Measurements from ENCODE around the gene KCNQ2.
A peak's percentile ranks its signal among the peaks of the same experiment; 100 is the strongest.

The KCNQ2 gene

DNA sequence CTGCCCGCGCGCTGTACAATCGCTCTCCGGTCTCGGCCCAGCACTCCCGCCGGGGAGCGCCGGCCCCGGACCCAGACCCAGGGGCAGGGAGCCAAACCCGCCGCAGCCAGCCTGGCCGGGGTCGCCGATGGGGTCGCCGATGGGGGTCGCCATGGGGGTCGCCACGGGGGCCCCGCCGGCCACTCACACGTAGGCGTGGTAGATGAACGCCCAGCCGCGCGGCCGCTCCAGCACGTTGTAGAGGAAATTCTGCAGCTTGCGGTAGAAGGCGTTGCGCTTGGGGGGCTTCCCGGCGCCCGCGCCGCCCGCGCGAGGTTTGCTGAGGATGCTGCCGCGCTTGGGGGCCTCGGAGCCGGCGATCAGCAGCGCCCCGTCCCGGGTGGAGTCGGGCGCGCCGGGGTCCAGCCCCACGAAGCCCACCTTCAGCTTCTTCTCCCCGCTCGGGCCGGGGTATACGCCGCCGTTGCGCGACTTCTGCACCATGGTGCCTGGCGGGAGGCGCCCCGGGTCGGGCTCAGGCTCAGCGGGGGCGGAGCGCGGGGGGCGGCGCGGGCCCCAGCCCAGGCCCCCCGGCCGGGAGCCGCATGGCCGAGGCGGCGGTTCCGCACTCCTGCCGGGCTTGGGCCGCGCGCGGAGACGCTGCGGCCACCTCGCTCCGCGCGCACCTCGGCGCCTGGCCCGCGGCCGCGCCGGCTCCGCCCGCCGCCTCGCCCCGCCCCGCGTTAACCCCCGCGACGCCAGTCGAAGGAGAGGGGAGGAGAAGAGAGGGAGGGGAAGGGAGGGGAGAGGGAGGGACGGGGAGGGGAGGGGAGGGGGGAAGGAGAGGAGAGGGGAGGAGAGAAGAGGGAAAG lies at the start of gene KCNQ2:
Gene KCNQ2, minus strand, starts transcription at position 675 of the 851 bp plus-strand sequence. Its CDS starts 192 bp downstream, at position 483.
- peak; percentile 42 for DNase-seq (ENCODE audit: low read depth, low spot score)
- peaks cover 13% of the 10 kb centered on the region for H3K36me3 ChIP-seq (ENCODE audit: insufficient read depth, insufficient read length, low read length)
- H3K4me3 ChIP-seq (ENCODE audit: insufficient read length, low read depth), result peak within 1 kb of the TSS; percentile 92
- H3K4me1 ChIP-seq (ENCODE audit: insufficient read depth, insufficient read length), result peaks cover 54% of the 10 kb centered on the region
- H3K9me3 ChIP-seq (ENCODE audit: insufficient read depth, low read length), result no peaks in the 10 kb centered on the region
- H3K9ac ChIP-seq (ENCODE audit: insufficient read length, low read depth), result peak within 1 kb of the TSS; percentile 96
- peaks cover 32% of the 10 kb centered on the region for H3K27me3 ChIP-seq (ENCODE audit: insufficient read depth, insufficient read length)
- TF ChIP-seq YY1 (IDR thresholded peaks at IDR 0.05; ENCODE audit: insufficient read depth, insufficient read length) (no peak), SUZ12 (IDR thresholded peaks at IDR 0.05; ENCODE audit: extremely low read depth, insufficient read depth, insufficient read length) (no peak)

DNA sequence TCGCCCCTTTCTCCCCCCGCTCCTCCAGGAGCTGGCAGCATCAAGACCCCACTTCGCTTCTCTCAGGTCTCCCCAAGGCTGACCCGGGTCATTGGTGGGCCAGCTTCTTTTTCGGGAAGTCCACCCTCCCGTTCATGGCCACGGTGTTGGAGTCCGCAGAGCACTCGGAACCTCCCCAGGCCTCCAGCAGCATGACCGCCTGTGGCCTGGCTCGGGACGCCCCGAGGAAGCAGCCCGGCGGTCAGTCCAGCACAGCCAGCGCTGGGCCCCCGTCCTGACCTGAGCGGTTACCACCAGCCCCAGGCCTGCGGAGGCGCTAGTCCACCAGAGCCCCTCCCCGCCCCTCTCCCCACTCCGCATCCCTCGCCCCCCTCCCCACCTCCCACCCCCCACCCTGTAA lies 49.1 kb upstream of the KCNQ2 start:
- H3K9me3 ChIP-seq (ENCODE audit: insufficient read depth, low read length), result peaks cover 18% of the 10 kb centered on the region; the same call in 1 of the 2 replicates
- H3K4me3 ChIP-seq (ENCODE audit: insufficient read length, low read depth), result peak overlapping the region; percentile 98
- peak overlapping the region; percentile 100 for H3K9ac ChIP-seq (ENCODE audit: insufficient read length, low read depth)
- peaks cover 3% of the 10 kb centered on the region for H3K27me3 ChIP-seq (ENCODE audit: insufficient read depth, insufficient read length)
- TF ChIP-seq YY1 (IDR thresholded peaks at IDR 0.05; ENCODE audit: insufficient read depth, insufficient read length), result no peak
- no peak for TF ChIP-seq SUZ12 (IDR thresholded peaks at IDR 0.05; ENCODE audit: extremely low read depth, insufficient read depth, insufficient read length)
- TF ChIP-seq ZNF274 (IDR thresholded peaks at IDR 0.05; ENCODE audit: low read depth, low read length), result no peak
- H3K36me3 ChIP-seq (ENCODE audit: insufficient read depth, insufficient read length, low read length), result peaks cover 35% of the 10 kb centered on the region
- no peak for DNase-seq (ENCODE audit: low read depth, low spot score)
- H3K4me1 ChIP-seq (ENCODE audit: insufficient read depth, insufficient read length), result peaks cover 29% of the 10 kb centered on the region

GRCh38 chr20:63520934-63521601 lies 48.6 kb upstream of the KCNQ2 start:
- no peak for DNase-seq (ENCODE audit: low read depth, low spot score)
- no peak for TF ChIP-seq YY1 (IDR thresholded peaks at IDR 0.05; ENCODE audit: insufficient read depth, insufficient read length)
- TF ChIP-seq ZNF274 (IDR thresholded peaks at IDR 0.05; ENCODE audit: low read depth, low read length), result no peak
- no peak for TF ChIP-seq SUZ12 (IDR thresholded peaks at IDR 0.05; ENCODE audit: extremely low read depth, insufficient read depth, insufficient read length)
- H3K27me3 ChIP-seq (ENCODE audit: insufficient read depth, insufficient read length), result peaks cover 3% of the 10 kb centered on the region

GRCh38 chr20:63520504-63520933 lies 48.1 kb upstream of the KCNQ2 start, which contains the start of gene PPDPF:
Gene PPDPF, plus strand, starts transcription at chr20:63520765. Its CDS starts 544 bp downstream, at chr20:63521309.
- peaks cover 35% of the 10 kb centered on the region for H3K36me3 ChIP-seq (ENCODE audit: insufficient read depth, insufficient read length, low read length)
- H3K9me3 ChIP-seq (ENCODE audit: insufficient read depth, low read length), result peaks cover 18% of the 10 kb centered on the region; the same call in 1 of the 2 replicates
- no peak for TF ChIP-seq SUZ12 (IDR thresholded peaks at IDR 0.05; ENCODE audit: extremely low read depth, insufficient read depth, insufficient read length)
- no peak for TF ChIP-seq YY1 (IDR thresholded peaks at IDR 0.05; ENCODE audit: insufficient read depth, insufficient read length)
- peaks cover 3% of the 10 kb centered on the region for H3K27me3 ChIP-seq (ENCODE audit: insufficient read depth, insufficient read length)
- peak within 1 kb of the TSS; percentile 100 for H3K9ac ChIP-seq (ENCODE audit: insufficient read length, low read depth)
- peaks cover 29% of the 10 kb centered on the region for H3K4me1 ChIP-seq (ENCODE audit: insufficient read depth, insufficient read length)
- DNase-seq (ENCODE audit: low read depth, low spot score), result peak; percentile 72
- peak within 1 kb of the TSS; percentile 98 for H3K4me3 ChIP-seq (ENCODE audit: insufficient read length, low read depth)

More at GRCh38 chr20:63520934-63521601, 48.6 kb upstream of the KCNQ2 start:
- Histone ChIP-seq H3K9me3 (ENCODE audit: insufficient read depth, low read length) (peaks cover 18% of the 10 kb centered on the region; the same call in 1 of the 2 replicates), H3K9ac (ENCODE audit: insufficient read length, low read depth) (peak overlapping the region; percentile 100), H3K4me1 (ENCODE audit: insufficient read depth, insufficient read length) (peaks cover 29% of the 10 kb centered on the region), H3K4me3 (ENCODE audit: insufficient read length, low read depth) (peak overlapping the region; percentile 98), H3K36me3 (ENCODE audit: insufficient read depth, insufficient read length, low read length) (peaks cover 35% of the 10 kb centered on the region)

- TF ChIP-seq SUZ12 (IDR thresholded peaks at IDR 0.05; ENCODE audit: extremely low read depth, insufficient read depth, insufficient read length) (no peak), ZNF274 (IDR thresholded peaks at IDR 0.05; ENCODE audit: low read depth, low read length) (no peak), YY1 (IDR thresholded peaks at IDR 0.05; ENCODE audit: insufficient read depth, insufficient read length) (no peak)
- H3K4me3 ChIP-seq (ENCODE audit: insufficient read length, low read depth), result peak overlapping the region; percentile 98
These were observed 47.4 kb upstream of the KCNQ2 start for GRCh38 chr20:63519668-63520503.

GRCh38 chr20:63518946-63519667 lies 46.7 kb upstream of the KCNQ2 start:
- Histone ChIP-seq H3K4me3 (ENCODE audit: insufficient read length, low read depth) (peak overlapping the region; percentile 98), H3K27me3 (ENCODE audit: insufficient read depth, insufficient read length) (peaks cover 3% of the 10 kb centered on the region), H3K9me3 (ENCODE audit: insufficient read depth, low read length) (peaks cover 18% of the 10 kb centered on the region; the same call in 1 of the 2 replicates), H3K36me3 (ENCODE audit: insufficient read depth, insufficient read length, low read length) (peaks cover 35% of the 10 kb centered on the region), H3K4me1 (ENCODE audit: insufficient read depth, insufficient read length) (peaks cover 29% of the 10 kb centered on the region), H3K9ac (ENCODE audit: insufficient read length, low read depth) (peak overlapping the region; percentile 100)
- DNase-seq (ENCODE audit: low read depth, low spot score), result no peak
- TF ChIP-seq SUZ12 (IDR thresholded peaks at IDR 0.05; ENCODE audit: extremely low read depth, insufficient read depth, insufficient read length), result no peak
- TF ChIP-seq ZNF274 (IDR thresholded peaks at IDR 0.05; ENCODE audit: low read depth, low read length), result no peak
- TF ChIP-seq YY1 (IDR thresholded peaks at IDR 0.05; ENCODE audit: insufficient read depth, insufficient read length), result no peak

More at GRCh38 chr20:63519668-63520503, 47.4 kb upstream of the KCNQ2 start:
- Histone ChIP-seq H3K36me3 (ENCODE audit: insufficient read depth, insufficient read length, low read length) (peaks cover 35% of the 10 kb centered on the region), H3K9me3 (ENCODE audit: insufficient read depth, low read length) (peaks cover 18% of the 10 kb centered on the region; the same call in 1 of the 2 replicates), H3K9ac (ENCODE audit: insufficient read length, low read depth) (peak overlapping the region; percentile 100), H3K4me1 (ENCODE audit: insufficient read depth, insufficient read length) (peaks cover 29% of the 10 kb centered on the region), H3K27me3 (ENCODE audit: insufficient read depth, insufficient read length) (peaks cover 3% of the 10 kb centered on the region)
- DNase-seq (ENCODE audit: low read depth, low spot score), result no peak

Measured in NT2/D1 (cell line).